Activated naive CD8-positive, alpha-beta T cell treated with anti-CD3 and anti-CD28 coated beads for 36 hours (primary cell): Measurements from ENCODE around the gene USP21. TPM values are rescaled to one million over a fixed set of nuclear protein-coding genes. Genes with fewer than 3 reads are reported as not detected.

Source experiments
- DNase-seq: peaks from one replicate; pipeline ENCODE4 v3.0.0; 2021
- H3K27ac Mint-ChIP-seq: one replicate; pipeline ENCODE4 v1.8.0; 2022; ENCODE audit warnings: mild to moderate bottlenecking, moderate library complexity, mixed read lengths
- H3K27me3 Mint-ChIP-seq: one replicate; pipeline ENCODE4 v1.8.0; 2022; ENCODE audit warnings: mild to moderate bottlenecking, mixed read lengths
- H3K36me3 Mint-ChIP-seq: one replicate; pipeline ENCODE4 v1.8.0; 2021; ENCODE audit warnings: mild to moderate bottlenecking, mixed read lengths
- H3K4me1 Mint-ChIP-seq: one replicate; pipeline ENCODE4 v1.8.0; 2021; ENCODE audit warnings: mixed read lengths
- H3K4me3 Mint-ChIP-seq: one replicate; pipeline ENCODE4 v1.8.0; 2022; ENCODE audit warnings: mild to moderate bottlenecking, moderate library complexity, mixed read lengths
- H3K9me3 Mint-ChIP-seq: one replicate; pipeline ENCODE4 v1.8.0; 2022; ENCODE audit warnings: mixed read lengths
- total RNA-seq, 2 experiments: library from RNA; stranded (reverse); gene quantifications; one replicate each; pipeline ENCODE4 v1.2.3, GENCODE V29; 2021

The USP21 gene
- total RNA-seq, 2 experiments from 2014 or later = 24.2 to 25.4 TPM

DNA sequence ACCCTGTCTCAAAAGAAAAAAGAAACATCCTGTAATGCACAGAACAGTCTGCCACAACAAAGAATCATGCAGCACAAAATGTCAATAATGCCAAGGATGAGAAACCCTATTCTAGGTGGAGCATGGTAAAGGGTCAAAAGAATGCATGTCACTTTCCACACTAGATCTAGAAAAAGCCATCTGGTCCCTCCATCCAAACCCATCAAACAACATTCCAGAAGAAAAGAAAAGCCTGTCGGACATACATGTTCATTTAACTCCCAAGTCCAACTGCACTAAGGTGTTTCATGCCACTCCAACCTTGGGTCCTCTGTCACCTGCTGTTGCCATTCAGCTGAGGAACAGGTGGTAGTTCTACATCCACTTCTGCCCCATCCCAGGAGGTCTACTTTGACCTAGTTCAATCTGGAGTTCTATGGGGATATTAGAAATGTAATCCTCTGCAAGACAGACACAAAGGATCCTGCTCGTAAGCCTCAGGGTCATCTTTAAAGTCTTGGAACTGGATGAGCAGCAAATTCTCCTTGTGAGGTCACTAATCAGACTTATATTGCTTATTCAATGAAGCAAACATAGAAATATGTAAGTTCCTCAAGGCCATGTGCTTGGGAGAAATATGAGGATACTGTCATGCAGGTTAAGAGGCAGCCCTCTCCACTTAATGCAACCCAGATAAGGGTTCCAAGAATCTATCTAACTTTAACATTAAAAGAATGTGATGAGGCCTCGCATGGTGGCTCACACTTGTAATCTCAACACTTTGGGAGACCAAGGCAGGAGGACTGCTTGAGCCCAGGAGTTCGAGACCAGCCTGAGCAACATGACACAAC is 30.5 kb upstream of the USP21 start:
- Mint-ChIP-seq H3K27me3 (no peaks in the 10 kb centered on the region), H3K4me1 (peaks cover 55% of the 10 kb centered on the region), H3K27ac (peak overlapping the region; percentile 9), H3K9me3 (no peaks in the 10 kb centered on the region), H3K36me3 (peaks cover 49% of the 10 kb centered on the region), H3K4me3 (no peak overlapping the region)
- DNase-seq = no peak

DNA sequence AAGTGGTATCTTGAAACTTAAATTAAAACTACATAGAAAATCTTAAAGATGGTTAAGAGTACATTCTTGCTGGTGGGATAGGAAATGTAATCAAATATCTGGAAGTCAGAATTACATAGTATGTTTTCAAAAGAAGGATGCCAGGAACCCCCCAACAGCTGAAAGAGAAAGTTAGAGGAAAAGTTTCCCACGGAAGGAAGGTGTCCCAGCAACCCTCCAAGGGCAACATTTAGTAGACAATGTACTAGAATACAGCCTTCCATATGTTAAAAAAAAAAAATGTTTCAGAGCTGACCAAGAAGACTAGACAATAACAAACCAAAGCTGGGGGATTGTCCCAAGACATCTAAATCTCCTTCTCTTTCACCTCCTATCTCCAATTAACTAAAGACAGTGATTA is 29.0 kb upstream of the USP21 start:
- Mint-ChIP-seq H3K27ac (peak overlapping the region; percentile 67), H3K4me1 (peaks cover 58% of the 10 kb centered on the region), H3K36me3 (peaks cover 49% of the 10 kb centered on the region), H3K27me3 (no peaks in the 10 kb centered on the region), H3K9me3 (no peaks in the 10 kb centered on the region), H3K4me3 (no peak overlapping the region)
- no peak for DNase-seq

- Mint-ChIP-seq H3K36me3 (peaks cover 41% of the 10 kb centered on the region), H3K9me3 (no peaks in the 10 kb centered on the region), H3K4me3 (no peak overlapping the region), H3K27me3 (no peaks in the 10 kb centered on the region), H3K4me1 (peaks cover 55% of the 10 kb centered on the region), H3K27ac (no peak overlapping the region)
- DNase-seq = no peak
These were observed 27.5 kb upstream of the USP21 start for GRCh38 chr1:161131523-161132409.

GRCh38 chr1:161132410-161133219 is 26.7 kb upstream of the USP21 start, which contains the start of gene DEDD:
Gene DEDD (minus strand): TSS chr1:161132667. CDS start chr1:161124462, 8,205 bp downstream.
- peak; percentile 90 for DNase-seq
- H3K4me3 Mint-ChIP-seq = no peak within 1 kb of the TSS
- H3K36me3 Mint-ChIP-seq = peaks cover 34% of the 10 kb centered on the region
- H3K9me3 Mint-ChIP-seq = no peaks in the 10 kb centered on the region
- H3K27me3 Mint-ChIP-seq = no peaks in the 10 kb centered on the region
- no peak within 1 kb of the TSS for H3K27ac Mint-ChIP-seq
- peaks cover 50% of the 10 kb centered on the region for H3K4me1 Mint-ChIP-seq

DNA sequence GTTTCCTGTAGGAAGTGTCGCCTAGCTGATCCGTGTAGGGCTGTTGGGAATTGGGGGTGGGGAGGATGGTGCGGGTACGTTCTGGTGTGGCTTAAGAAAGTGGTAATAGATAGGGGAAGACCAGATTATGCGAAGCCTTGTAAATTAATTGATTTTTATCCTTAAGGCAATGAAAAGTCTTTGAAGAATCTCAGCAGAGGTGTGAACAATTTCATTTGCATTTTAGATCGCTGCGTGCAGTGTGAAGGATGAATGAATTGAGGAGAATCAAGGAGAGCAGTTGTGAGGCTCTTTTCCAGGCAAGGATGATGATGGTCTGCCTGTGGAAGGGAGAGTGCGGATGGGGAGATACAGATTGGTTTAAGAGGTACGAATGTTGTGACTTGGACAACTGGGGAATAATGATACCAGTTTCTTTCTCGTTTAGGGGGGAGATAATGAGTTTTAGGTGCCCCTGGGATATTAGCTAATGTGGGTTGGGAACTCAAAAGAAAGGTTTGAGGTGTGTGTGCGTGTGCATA is 26.0 kb upstream of the USP21 start:
- Mint-ChIP-seq H3K27ac (no peak overlapping the region), H3K4me3 (no peak overlapping the region)

DNA sequence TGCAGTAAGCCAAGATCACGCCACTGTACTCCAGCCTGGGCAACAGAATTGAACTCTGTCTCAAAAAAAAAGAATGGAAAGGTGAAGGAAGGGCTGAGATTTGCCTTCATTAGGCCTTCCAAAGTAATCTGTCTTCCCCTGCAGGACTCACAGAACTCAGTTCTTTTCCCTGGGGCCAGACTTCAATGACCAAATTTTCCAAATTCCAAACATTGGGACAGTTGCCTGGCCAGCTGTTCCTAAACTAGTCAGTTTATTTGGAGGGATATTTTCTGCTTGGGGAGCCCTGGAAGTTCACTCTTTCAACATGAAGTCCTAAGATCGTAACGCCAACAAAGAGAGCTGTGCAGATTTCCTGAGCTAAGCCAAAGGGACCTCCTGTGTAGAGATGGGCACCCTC is 21.4 kb upstream of the USP21 start:
- peaks cover 5% of the 10 kb centered on the region for H3K36me3 Mint-ChIP-seq
- H3K4me1 Mint-ChIP-seq = peaks cover 7% of the 10 kb centered on the region
- H3K27me3 Mint-ChIP-seq = no peaks in the 10 kb centered on the region
- H3K4me3 Mint-ChIP-seq = no peak overlapping the region
- no peaks in the 10 kb centered on the region for H3K9me3 Mint-ChIP-seq
- no peak for DNase-seq
- no peak overlapping the region for H3K27ac Mint-ChIP-seq

More for the DNA sequence above, 26.0 kb upstream of the USP21 start:
- no peak for DNase-seq
- Mint-ChIP-seq H3K36me3 (peaks cover 27% of the 10 kb centered on the region), H3K4me1 (peaks cover 44% of the 10 kb centered on the region), H3K9me3 (no peaks in the 10 kb centered on the region), H3K27me3 (no peaks in the 10 kb centered on the region)

- Mint-ChIP-seq H3K9me3 (no peaks in the 10 kb centered on the region), H3K36me3 (peaks cover 5% of the 10 kb centered on the region), H3K4me1 (peaks cover 7% of the 10 kb centered on the region), H3K27me3 (no peaks in the 10 kb centered on the region), H3K27ac (no peak overlapping the region), H3K4me3 (no peak overlapping the region)
- no peak for DNase-seq
These were observed 20.9 kb upstream of the USP21 start for GRCh38 chr1:161138431-161138830.

GRCh38 chr1:161139766-161140165 is 19.5 kb upstream of the USP21 start:
- H3K27me3 Mint-ChIP-seq = no peaks in the 10 kb centered on the region
- DNase-seq = no peak
- H3K27ac Mint-ChIP-seq = no peak overlapping the region
- no peak overlapping the region for H3K4me3 Mint-ChIP-seq
- H3K4me1 Mint-ChIP-seq = peaks cover 7% of the 10 kb centered on the region
- H3K9me3 Mint-ChIP-seq = no peaks in the 10 kb centered on the region
- H3K36me3 Mint-ChIP-seq = peaks cover 5% of the 10 kb centered on the region

- H3K9me3 Mint-ChIP-seq = no peaks in the 10 kb centered on the region
- no peak overlapping the region for H3K4me3 Mint-ChIP-seq
- H3K36me3 Mint-ChIP-seq = peaks cover under 1% of the 10 kb centered on the region
- H3K27ac Mint-ChIP-seq = no peak overlapping the region
- DNase-seq = no peak
- H3K27me3 Mint-ChIP-seq = no peaks in the 10 kb centered on the region
- peaks cover 2% of the 10 kb centered on the region for H3K4me1 Mint-ChIP-seq
These were observed 18.4 kb upstream of the USP21 start for GRCh38 chr1:161140755-161141400.

DNA sequence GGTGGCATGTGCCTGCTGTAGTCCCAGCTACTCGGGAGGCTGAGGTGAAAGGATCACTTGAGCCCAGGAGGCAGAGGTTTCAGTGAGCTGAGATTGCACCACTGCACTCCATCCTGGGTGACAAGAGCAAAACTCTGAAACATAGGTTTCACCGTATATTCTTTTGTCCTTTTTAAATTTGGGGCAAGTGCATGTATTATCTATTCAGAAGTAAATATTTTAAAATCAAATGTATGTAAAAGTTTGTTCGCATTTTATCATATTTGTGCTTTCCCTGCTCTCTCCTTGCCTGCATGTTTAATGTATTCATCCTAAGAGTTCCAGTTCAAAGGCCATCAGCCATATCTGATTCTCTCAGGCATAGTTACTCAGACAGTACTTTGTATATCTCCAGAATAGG is 13.5 kb upstream of the USP21 start:
- Mint-ChIP-seq H3K4me3 (no peak overlapping the region), H3K27me3 (no peaks in the 10 kb centered on the region)
- no peak for DNase-seq

DNA sequence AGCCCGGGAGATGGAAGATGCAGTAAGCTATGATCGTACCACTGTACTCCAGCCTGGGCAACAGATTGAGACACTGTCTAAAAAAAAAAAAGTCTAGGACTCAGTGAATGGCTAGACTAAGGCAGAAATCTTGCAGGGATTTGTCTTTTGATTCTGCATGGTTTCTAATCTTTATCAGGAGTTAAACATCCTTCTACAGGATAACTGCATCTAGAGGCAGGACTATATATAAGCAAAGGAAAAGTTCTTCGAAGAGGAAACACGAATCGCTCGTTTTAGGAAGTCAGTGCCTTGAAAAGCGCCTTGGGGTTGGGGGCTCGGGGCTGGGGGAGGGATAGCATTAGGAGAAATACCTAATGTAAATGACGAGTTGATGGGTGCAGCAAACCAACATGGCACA is 6.1 kb upstream of the USP21 start:
- Mint-ChIP-seq H3K36me3 (peaks cover 9% of the 10 kb centered on the region), H3K4me1 (peaks cover 10% of the 10 kb centered on the region), H3K4me3 (peak overlapping the region; percentile 94), H3K27ac (peak overlapping the region; percentile 85), H3K9me3 (no peaks in the 10 kb centered on the region), H3K27me3 (no peaks in the 10 kb centered on the region)
- no peak for DNase-seq

More for the DNA sequence above, 13.5 kb upstream of the USP21 start:
- Mint-ChIP-seq H3K9me3 (no peaks in the 10 kb centered on the region), H3K36me3 (no peaks in the 10 kb centered on the region), H3K4me1 (no peaks in the 10 kb centered on the region), H3K27ac (no peak overlapping the region)

- H3K9me3 Mint-ChIP-seq = no peaks in the 10 kb centered on the region
- H3K36me3 Mint-ChIP-seq = peaks cover 9% of the 10 kb centered on the region
- DNase-seq = peak; percentile 81
- H3K4me3 Mint-ChIP-seq = peak within 1 kb of the TSS; percentile 94
- H3K4me1 Mint-ChIP-seq = peaks cover 16% of the 10 kb centered on the region
- peak within 1 kb of the TSS; percentile 100 for H3K27ac Mint-ChIP-seq
- H3K27me3 Mint-ChIP-seq = no peaks in the 10 kb centered on the region
These were observed 5.5 kb upstream of the USP21 start, which contains the start of gene UFC1 for GRCh38 chr1:161153682-161154337. Gene UFC1 (plus strand): TSS chr1:161153978. CDS start chr1:161153998, 20 bp downstream.

- Mint-ChIP-seq H3K36me3 (peaks cover 11% of the 10 kb centered on the region), H3K4me3 (no peak overlapping the region), H3K9me3 (no peaks in the 10 kb centered on the region), H3K27ac (no peak overlapping the region), H3K27me3 (no peaks in the 10 kb centered on the region), H3K4me1 (peaks cover 39% of the 10 kb centered on the region)
- no peak for DNase-seq
These were observed 1.4 kb upstream of the USP21 start for GRCh38 chr1:161157867-161158266.
